Fibroblast of lung (primary cell): ENCODE measurements around the gene NFYB. TPM values are rescaled to one million over a fixed set of nuclear protein-coding genes. Genes with fewer than 3 reads are reported as not detected.

ENCODE experiments used
- DNase-seq, 2 donors: peaks; one replicate each; pipeline versions ENCODE4 v3.0.0 to v3.0.0-alpha.2; 2010; ENCODE audit warnings: low read depth in 2 of 2
- H2AFZ ChIP-seq: 2 replicates; pipeline ENCODE4 v1.5.1; 2012; ENCODE audit warnings: low read length, control low read depth, inconsistent platforms
- H3K27ac ChIP-seq: 2 replicates; pipeline ENCODE4 v1.5.1; 2011; ENCODE audit warnings: low read length, control low read depth; ENCODE audit not compliant: insufficient read depth
- H3K27me3 ChIP-seq: 2 replicates; pipeline ENCODE4 v1.5.1; 2011; ENCODE audit warnings: mild to moderate bottlenecking, low read length; ENCODE audit not compliant: control insufficient read depth, insufficient read depth
- H3K36me3 ChIP-seq: 2 replicates; pipeline ENCODE4 v1.5.1; 2011; ENCODE audit warnings: low read length; ENCODE audit not compliant: control insufficient read depth, insufficient read depth
- H3K4me1 ChIP-seq: 2 replicates; pipeline ENCODE4 v1.5.1; 2011; ENCODE audit warnings: low read length; ENCODE audit not compliant: control insufficient read depth, insufficient read depth; ENCODE audit errors: extremely low read depth
- H3K4me2 ChIP-seq: 2 replicates; pipeline ENCODE4 v1.5.1; 2011; ENCODE audit warnings: low read length, control low read depth; ENCODE audit not compliant: insufficient read depth; ENCODE audit errors: extremely low read depth
- H3K4me3 ChIP-seq, 4 experiments: fragments of 200-600 bp in 1 of 4; sonication (generic) in 1 of 4; replicated peaks in 1 of 4; 2 replicates each; pipeline ENCODE4 v1.5.1; 2011 to 2016; ENCODE audit warnings: low read length in 4 of 4, low read depth in 3 of 4, mild to moderate bottlenecking in 3 of 4, control low read depth in 2 of 4, inconsistent platforms in 1 of 4, mixed read lengths in 1 of 4; ENCODE audit not compliant: insufficient read depth in 1 of 4; ENCODE audit errors: control extremely low read depth in 1 of 4
- H3K79me2 ChIP-seq: 2 replicates; pipeline ENCODE4 v1.5.1; 2012; ENCODE audit warnings: mild to moderate bottlenecking, low read length, inconsistent platforms; ENCODE audit not compliant: control insufficient read depth, insufficient read depth
- H3K9ac ChIP-seq: 2 replicates; pipeline ENCODE4 v1.5.1; 2011; ENCODE audit warnings: mild to moderate bottlenecking, low read length, control low read depth; ENCODE audit not compliant: insufficient read depth
- H3K9me3 ChIP-seq: 2 replicates; pipeline ENCODE4 v1.5.1; 2012; ENCODE audit warnings: low read depth, low read length; ENCODE audit not compliant: control insufficient read depth, insufficient read depth
- H4K20me1 ChIP-seq: 2 replicates; pipeline ENCODE4 v1.5.1; 2011; ENCODE audit warnings: low read length; ENCODE audit not compliant: control insufficient read depth, insufficient read depth; ENCODE audit errors: extremely low read depth
- EZH2 ChIP-seq: IDR thresholded peaks from 2 replicates; pipeline ENCODE4 v1.5.1; 2012; ENCODE audit warnings: low read length, control low read depth, mild to moderate bottlenecking; ENCODE audit errors: missing control alignments
- polyA plus RNA-seq, 2 donors: library from polyadenylated mRNA; depleted of rRNA in 1 of 2; stranded (reverse) in 1 of 2; unstranded in 1 of 2; fragments of >200 nt; gene quantifications; 2 replicates each; pipeline ENCODE4 v1.2.1, GENCODE V29; 2011 to 2012; ENCODE audit warnings: missing spikeins in 1 of 2
- total RNA-seq: library from RNA; depleted of rRNA; stranded (reverse); fragments of >200 nt; gene quantifications from 2 replicates; pipeline ENCODE4 v1.2.1, GENCODE V29; 2014
- TF ChIP-seq, protein P1 (sequence below), 2 donors: IDR thresholded peaks in 1 of 2; conservative IDR thresholded peaks in 1 of 2; 1 replicate in 1 of 2; 2 replicates in 1 of 2; pipeline ENCODE4 v1.5.1; 2011 to 2012; ENCODE audit warnings: low read length in 2 of 2, control low read depth in 1 of 2, inconsistent platforms in 1 of 2, low read depth in 1 of 2, mild to moderate bottlenecking in 1 of 2

Gene NFYB
- total and polyA plus RNA-seq, 2 donors (not counting 1 experiment from before 2014, with no cell fraction given) = 32.2 to 39.9 TPM

DNA sequence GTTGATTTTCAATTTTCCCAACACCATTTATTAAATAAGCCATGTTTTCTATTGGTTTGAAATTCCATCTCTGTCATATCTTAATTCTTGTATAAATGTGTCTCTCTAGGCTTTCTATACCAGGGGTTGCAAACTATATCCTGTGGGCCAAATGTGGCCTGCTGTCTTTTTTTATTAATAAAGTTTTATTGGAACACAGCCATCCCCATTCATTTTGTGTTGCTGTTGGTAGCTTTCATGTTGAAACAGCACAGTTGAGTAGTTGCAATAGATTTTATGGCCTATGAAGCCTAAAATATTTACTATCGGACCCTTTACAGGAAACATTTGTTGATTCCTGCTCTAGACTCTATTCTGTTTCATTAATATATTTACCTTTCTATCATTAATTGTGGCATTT lies 64.3 kb downstream of the NFYB start:
- Histone ChIP-seq H3K4me1 (no peaks in the 10 kb centered on the region), H3K4me2 (no peak overlapping the region), H2AFZ (no peak overlapping the region)

DNA sequence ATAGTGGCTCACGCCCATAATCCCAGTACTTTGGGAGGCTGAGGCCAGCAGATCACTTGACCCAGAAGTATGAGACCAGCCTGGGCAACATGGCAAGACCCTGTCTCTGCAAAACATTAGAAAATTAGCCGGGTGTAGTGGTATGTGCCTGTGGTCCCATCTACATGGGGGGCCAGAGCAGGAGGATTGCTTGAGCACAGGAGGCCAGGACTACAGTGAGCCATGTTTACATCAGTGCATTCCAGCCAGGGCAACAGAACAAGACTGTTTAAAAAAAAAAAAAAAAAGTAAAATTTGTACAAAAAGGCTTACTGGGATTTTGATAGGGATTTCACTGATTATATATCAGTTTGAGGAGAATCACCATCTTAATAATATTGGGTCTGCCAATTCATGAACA lies 65.9 kb downstream of the NFYB start:
- H3K9me3 ChIP-seq = no peaks in the 10 kb centered on the region
- H3K4me1 ChIP-seq = no peaks in the 10 kb centered on the region
- H3K79me2 ChIP-seq = peaks cover 5% of the 10 kb centered on the region
- H3K4me2 ChIP-seq = no peak overlapping the region
- no peaks in the 10 kb centered on the region for H4K20me1 ChIP-seq
- peaks cover 2% of the 10 kb centered on the region for H3K36me3 ChIP-seq
- DNase-seq = no peak
- TF ChIP-seq EZH2 = no peak
- TF ChIP-seq, protein P1, sequence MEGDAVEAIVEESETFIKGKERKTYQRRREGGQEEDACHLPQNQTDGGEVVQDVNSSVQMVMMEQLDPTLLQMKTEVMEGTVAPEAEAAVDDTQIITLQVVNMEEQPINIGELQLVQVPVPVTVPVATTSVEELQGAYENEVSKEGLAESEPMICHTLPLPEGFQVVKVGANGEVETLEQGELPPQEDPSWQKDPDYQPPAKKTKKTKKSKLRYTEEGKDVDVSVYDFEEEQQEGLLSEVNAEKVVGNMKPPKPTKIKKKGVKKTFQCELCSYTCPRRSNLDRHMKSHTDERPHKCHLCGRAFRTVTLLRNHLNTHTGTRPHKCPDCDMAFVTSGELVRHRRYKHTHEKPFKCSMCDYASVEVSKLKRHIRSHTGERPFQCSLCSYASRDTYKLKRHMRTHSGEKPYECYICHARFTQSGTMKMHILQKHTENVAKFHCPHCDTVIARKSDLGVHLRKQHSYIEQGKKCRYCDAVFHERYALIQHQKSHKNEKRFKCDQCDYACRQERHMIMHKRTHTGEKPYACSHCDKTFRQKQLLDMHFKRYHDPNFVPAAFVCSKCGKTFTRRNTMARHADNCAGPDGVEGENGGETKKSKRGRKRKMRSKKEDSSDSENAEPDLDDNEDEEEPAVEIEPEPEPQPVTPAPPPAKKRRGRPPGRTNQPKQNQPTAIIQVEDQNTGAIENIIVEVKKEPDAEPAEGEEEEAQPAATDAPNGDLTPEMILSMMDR (conservative IDR thresholded peaks at IDR 0.05 in 1 of 2, IDR thresholded peaks at IDR 0.05 in 1 of 2; ENCODE audit: low read depth in 1 of 2, low read length in 2 of 2) = no peak
- H3K4me3 ChIP-seq = no peak overlapping the region
- no peak overlapping the region for H3K27ac ChIP-seq
- H3K9ac ChIP-seq = no peak overlapping the region
- no peaks in the 10 kb centered on the region for H3K27me3 ChIP-seq
- no peak overlapping the region for H2AFZ ChIP-seq

More for the DNA sequence above, 64.3 kb downstream of the NFYB start:
- Histone ChIP-seq H4K20me1 (no peaks in the 10 kb centered on the region), H3K9ac (no peak overlapping the region), H3K9me3 (no peaks in the 10 kb centered on the region), H3K79me2 (peaks cover 3% of the 10 kb centered on the region), H3K27ac (no peak overlapping the region), H3K36me3 (peaks cover 2% of the 10 kb centered on the region), H3K27me3 (no peaks in the 10 kb centered on the region), H3K4me3 (no peak overlapping the region)
- DNase-seq = no peak
- no peak for TF ChIP-seq EZH2
- TF ChIP-seq, protein P1 (conservative IDR thresholded peaks at IDR 0.05 in 1 of 2, IDR thresholded peaks at IDR 0.05 in 1 of 2; ENCODE audit: low read depth in 1 of 2, low read length in 2 of 2) = no peak

Other genes with a start within 250 kb of the NFYB start
- gene HSP90B1, start 207.8 kb downstream of the NFYB start, total RNA-seq = 381 and 1,015 TPM in 2 replicates
- 779 and 983 TPM in 2 replicates for gene HSP90B1, start 207.8 kb downstream of the NFYB start, polyA plus RNA-seq
- 18.8 and 19.3 TPM in 2 replicates for gene TDG, start 172.3 kb downstream of the NFYB start, total RNA-seq
- 15.3 and 19.4 TPM in 2 replicates for gene TDG, start 172.3 kb downstream of the NFYB start, polyA plus RNA-seq
- gene GLT8D2, start 88.0 kb downstream of the NFYB start, total RNA-seq = 12.6 and 36.3 TPM in 2 replicates
- 61.9 and 90.1 TPM in 2 replicates for gene GLT8D2, start 88.0 kb downstream of the NFYB start, polyA plus RNA-seq
- 28.0 and 36.2 TPM in 2 replicates for gene HCFC2, start 73.7 kb downstream of the NFYB start, total RNA-seq
- 16.4 and 27.0 TPM in 2 replicates for gene HCFC2, start 73.7 kb downstream of the NFYB start, polyA plus RNA-seq
- 737 and 1,000 TPM in 2 replicates for gene TXNRD1, start 77.6 kb upstream of the NFYB start, total RNA-seq
- 436 and 556 TPM in 2 replicates for gene TXNRD1, start 77.6 kb upstream of the NFYB start, polyA plus RNA-seq
- gene EID3, start 165.5 kb upstream of the NFYB start, total RNA-seq = 8.2 and 18.0 TPM in 2 replicates
- 2.3 and 3.5 TPM in 2 replicates for gene EID3, start 165.5 kb upstream of the NFYB start, polyA plus RNA-seq